Transverse colon (tissue), 3 donors: ENCODE data around the gene SMC4.

Experiments
- EP300 ChIP-seq: sonication (generic); formaldehyde crosslinking; IDR thresholded peaks from one replicate; pipeline ENCODE4 v1.6.1; 2017; ENCODE audit warnings: antibody characterized with exemption, low read depth
- POLR2A ChIP-seq: fragments of 450-650 bp; IDR thresholded peaks from one replicate; pipeline ENCODE4 v1.6.1; 2016; ENCODE audit warnings: antibody characterized with exemption, mild to moderate bottlenecking, moderate library complexity
- TF ChIP-seq, protein P1 (sequence below), 5 experiments: fragments of 200-600 bp in 3 of 5; fragments of 450-650 bp in 2 of 5; sonication (generic) in 3 of 5; IDR thresholded peaks; 1 replicate in 2 of 5; 2 replicates in 3 of 5; pipeline ENCODE4 v1.5.1; 2016 to 2017; ENCODE audit warnings: antibody characterized with exemption in 5 of 5, inconsistent platforms in 3 of 5, mild to moderate bottlenecking in 2 of 5, moderate library complexity in 1 of 5

DNA sequence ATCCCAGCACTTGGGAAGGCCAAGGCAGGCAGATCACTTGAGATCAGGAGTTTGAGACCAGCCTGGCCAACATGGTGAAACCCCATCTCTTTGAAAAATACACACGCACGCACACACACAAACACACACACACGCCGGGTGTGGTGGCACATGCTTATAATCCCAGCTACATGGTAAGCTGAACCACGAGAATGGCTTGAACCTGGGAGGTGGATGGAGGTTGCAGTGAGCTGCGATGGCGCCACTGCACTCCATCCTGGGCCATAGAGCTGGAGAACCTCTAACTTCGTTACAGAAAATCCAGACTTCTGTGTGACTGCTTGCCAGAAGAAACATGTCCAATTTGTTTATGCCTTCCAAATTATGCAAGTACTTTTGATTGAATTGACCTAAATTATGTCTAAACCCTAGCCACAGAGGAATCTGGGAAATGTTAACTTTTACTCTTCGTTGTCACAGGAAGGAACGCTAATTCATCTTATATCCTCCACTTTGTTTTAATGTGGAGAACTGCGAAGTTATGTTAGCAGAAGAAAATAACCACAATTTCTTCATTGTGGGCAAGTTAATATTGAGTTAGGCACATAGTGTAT lies 28.5 kb downstream of the SMC4 start:
- TF ChIP-seq, protein P1, sequence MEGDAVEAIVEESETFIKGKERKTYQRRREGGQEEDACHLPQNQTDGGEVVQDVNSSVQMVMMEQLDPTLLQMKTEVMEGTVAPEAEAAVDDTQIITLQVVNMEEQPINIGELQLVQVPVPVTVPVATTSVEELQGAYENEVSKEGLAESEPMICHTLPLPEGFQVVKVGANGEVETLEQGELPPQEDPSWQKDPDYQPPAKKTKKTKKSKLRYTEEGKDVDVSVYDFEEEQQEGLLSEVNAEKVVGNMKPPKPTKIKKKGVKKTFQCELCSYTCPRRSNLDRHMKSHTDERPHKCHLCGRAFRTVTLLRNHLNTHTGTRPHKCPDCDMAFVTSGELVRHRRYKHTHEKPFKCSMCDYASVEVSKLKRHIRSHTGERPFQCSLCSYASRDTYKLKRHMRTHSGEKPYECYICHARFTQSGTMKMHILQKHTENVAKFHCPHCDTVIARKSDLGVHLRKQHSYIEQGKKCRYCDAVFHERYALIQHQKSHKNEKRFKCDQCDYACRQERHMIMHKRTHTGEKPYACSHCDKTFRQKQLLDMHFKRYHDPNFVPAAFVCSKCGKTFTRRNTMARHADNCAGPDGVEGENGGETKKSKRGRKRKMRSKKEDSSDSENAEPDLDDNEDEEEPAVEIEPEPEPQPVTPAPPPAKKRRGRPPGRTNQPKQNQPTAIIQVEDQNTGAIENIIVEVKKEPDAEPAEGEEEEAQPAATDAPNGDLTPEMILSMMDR (IDR thresholded peaks at IDR 0.05) = no peak
- TF ChIP-seq EP300 = no peak
- TF ChIP-seq POLR2A = no peak
